ENCODE results near the gene TOX4. TPM values are rescaled to one million over a fixed set of nuclear protein-coding genes. Genes with fewer than 3 reads are reported as not detected.
A peak's percentile ranks its signal among the peaks of the same experiment; 100 is the strongest.

Gene TOX4
- total RNA-seq, 1 donor from 2014 or later = 72.2 TPM

DNA sequence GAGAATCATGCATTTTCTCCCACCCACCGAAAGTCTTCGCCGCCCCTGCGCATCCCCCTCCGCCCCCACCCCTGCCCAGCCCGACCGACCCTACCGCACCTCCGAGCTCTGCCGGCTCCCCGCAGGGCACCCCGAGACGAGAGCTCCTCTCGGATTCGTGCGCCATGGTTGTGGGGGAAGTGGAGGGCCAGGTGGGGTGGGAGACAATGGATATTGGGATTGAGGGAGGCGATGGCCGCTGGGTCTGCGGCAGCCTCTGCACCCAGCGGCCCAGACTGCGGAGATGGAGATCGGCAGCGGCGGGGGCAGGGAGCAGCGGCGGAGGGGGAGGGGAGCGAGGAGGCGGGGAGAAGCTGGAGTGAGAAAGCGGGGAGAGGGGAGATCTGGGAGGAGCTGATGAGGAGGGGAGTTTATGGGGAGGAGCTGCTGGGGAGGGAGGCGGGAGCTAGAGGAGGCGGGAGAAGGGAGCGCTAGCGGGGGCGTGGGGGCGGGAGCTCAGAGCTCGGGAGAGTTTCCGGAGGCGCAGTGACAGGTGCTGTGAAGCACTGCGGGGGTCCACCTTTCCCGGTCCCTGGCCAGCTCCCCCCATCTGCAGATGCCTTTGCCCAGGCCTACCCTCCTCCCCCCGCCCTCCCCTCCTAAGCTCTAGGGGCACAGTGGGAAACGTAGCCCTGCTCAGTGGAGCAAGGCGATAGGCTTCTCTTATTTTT, 49.1 kb downstream of the TOX4 start, which contains the start of gene SALL2:
Gene SALL2 (minus strand): TSS at position 385 of the 710 bp plus-strand sequence. CDS start 219 bp downstream, at position 166.
- TF ChIP-seq, protein P1, sequence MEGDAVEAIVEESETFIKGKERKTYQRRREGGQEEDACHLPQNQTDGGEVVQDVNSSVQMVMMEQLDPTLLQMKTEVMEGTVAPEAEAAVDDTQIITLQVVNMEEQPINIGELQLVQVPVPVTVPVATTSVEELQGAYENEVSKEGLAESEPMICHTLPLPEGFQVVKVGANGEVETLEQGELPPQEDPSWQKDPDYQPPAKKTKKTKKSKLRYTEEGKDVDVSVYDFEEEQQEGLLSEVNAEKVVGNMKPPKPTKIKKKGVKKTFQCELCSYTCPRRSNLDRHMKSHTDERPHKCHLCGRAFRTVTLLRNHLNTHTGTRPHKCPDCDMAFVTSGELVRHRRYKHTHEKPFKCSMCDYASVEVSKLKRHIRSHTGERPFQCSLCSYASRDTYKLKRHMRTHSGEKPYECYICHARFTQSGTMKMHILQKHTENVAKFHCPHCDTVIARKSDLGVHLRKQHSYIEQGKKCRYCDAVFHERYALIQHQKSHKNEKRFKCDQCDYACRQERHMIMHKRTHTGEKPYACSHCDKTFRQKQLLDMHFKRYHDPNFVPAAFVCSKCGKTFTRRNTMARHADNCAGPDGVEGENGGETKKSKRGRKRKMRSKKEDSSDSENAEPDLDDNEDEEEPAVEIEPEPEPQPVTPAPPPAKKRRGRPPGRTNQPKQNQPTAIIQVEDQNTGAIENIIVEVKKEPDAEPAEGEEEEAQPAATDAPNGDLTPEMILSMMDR (IDR thresholded peaks at IDR 0.05) = no peak
- H3K4me1 ChIP-seq = peaks cover 22% of the 10 kb centered on the region
- peak within 1 kb of the TSS; percentile 66 for H3K4me3 ChIP-seq
- no peaks in the 10 kb centered on the region for H3K36me3 ChIP-seq
- no peaks in the 10 kb centered on the region for H3K9me3 ChIP-seq
- DNase-seq (peak; percentile 83), ATAC-seq (peak; percentile 93 to 94)
- peak within 1 kb of the TSS; percentile 41 for H3K27ac ChIP-seq
- intact Hi-C loops (cut with DNase I) = no loop called here
- H3K27me3 ChIP-seq (ENCODE audit: low read depth) = no peaks in the 10 kb centered on the region

DNA sequence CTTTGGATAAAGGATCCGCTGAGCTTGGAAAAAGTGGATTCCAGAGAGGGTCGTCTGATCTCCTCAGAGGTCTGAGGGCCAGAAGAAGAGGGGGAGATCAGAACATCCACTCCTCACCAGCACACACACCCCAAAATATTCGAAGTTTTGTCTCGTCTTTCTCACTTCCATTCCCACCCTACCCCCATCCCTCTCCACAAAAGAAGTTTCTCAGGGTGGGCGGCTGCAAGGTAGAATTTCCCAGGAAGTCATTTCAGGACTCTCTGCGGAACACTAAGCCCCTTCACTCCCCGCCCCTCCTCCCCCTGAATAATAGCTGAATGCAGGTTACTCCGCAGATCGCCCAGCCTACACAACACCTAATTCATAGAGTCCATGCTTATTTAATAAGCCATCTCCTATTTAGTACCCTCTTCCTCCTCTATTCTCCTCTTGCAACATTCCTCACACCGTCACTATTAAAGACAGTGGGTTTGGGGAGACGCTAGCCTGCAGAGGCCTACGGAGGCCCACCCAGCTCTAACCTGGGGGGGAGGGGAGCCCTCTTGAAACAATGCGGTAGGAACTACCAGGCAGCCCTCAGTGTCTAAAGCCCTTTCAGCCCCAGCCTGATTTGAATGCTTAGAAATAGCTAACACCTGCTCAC, 49.8 kb downstream of the TOX4 start:
- H3K9me3 ChIP-seq = no peaks in the 10 kb centered on the region
- H3K27me3 ChIP-seq (ENCODE audit: low read depth) = peaks cover 4% of the 10 kb centered on the region
- peaks cover 22% of the 10 kb centered on the region for H3K4me1 ChIP-seq
- ATAC-seq (peak in 1 of 2 donors; percentile 5), DNase-seq (no peak)
- H3K27ac ChIP-seq = no peak overlapping the region
- no peaks in the 10 kb centered on the region for H3K36me3 ChIP-seq
- peak overlapping the region; percentile 66 for H3K4me3 ChIP-seq
- intact Hi-C loops (cut with DNase I) = no loop called here
- TF ChIP-seq, protein P1 (IDR thresholded peaks at IDR 0.05) = no peak

DNA sequence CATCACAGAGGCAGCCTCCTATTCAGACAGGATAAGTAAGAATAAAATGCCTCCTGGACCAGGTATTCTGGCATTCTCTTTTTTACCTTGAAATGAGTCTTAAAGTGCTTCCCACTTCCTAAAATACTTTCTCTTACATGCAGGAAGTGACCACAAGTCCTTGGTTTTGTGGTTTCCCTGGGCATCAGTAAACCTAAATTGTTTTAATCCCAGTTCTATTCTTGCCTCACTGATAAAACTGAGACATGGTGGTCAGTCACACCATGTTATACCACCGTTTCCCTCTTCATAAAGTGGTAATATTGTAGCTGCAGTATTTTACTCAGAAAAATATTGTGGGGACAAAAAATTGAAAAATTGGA, 50.3 kb downstream of the TOX4 start:
- H3K4me1 ChIP-seq = peaks cover 18% of the 10 kb centered on the region
- intact Hi-C loops (cut with DNase I) = no loop called here
- H3K27ac ChIP-seq = no peak overlapping the region
- H3K27me3 ChIP-seq (ENCODE audit: low read depth) = peaks cover 5% of the 10 kb centered on the region
- no peaks in the 10 kb centered on the region for H3K36me3 ChIP-seq
- H3K9me3 ChIP-seq = no peaks in the 10 kb centered on the region
- no peak for ATAC-seq
- TF ChIP-seq, protein P1 (IDR thresholded peaks at IDR 0.05) = no peak
- H3K4me3 ChIP-seq = no peak overlapping the region
- no peak for DNase-seq

DNA sequence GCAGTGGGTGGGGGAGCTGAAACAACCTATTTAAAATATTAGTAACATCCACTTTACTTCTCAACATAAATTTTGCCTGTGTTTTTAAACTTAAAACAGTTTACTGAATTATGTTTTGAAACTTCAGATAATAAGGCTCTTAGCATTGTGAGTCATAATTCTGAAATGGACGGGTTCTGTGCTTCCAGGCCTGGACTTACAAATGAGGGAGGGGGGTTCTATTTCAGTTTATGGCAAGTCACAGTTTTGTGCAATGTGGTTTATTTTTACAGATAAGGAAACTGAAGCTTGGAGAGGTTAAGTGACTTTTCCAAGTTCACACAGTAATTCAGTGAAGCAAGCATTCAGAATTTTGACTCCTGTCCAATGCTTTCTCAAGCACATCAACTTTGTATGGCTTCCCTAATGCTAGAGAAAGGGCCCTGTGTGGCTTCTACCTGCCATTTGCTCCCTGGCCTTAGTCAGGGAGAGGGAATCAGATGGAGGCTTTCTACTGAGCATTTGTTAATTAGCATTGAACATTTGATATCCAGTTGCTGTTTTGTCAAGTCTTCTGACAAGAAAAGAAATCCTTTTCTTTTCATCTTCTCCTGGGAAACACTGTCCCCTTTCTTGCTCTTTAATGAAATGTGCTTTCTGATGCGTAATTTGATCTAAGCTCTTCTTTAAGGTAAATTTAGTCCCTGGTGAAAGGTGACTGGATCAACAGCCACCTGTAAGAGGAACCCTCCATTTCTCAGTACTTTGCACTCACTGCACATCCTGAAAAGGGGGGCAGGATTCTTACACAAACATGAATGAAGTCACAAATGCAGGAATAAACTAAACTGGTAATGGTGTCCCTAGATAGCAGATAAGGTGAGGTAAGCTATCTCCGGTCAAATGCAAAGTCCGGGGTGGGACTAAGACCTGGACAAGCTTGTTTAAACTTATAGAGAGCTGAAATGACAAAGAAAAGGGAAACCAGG, 51.7 kb downstream of the TOX4 start:
- ATAC-seq (no peak), DNase-seq (no peak)
- no peaks in the 10 kb centered on the region for H3K9me3 ChIP-seq
- H3K27me3 ChIP-seq (ENCODE audit: low read depth) = peaks cover 7% of the 10 kb centered on the region
- intact Hi-C loops (cut with DNase I) = no loop called here
- H3K36me3 ChIP-seq = no peaks in the 10 kb centered on the region
- H3K27ac ChIP-seq = no peak overlapping the region
- H3K4me1 ChIP-seq = peaks cover 18% of the 10 kb centered on the region
- no peak overlapping the region for H3K4me3 ChIP-seq
- TF ChIP-seq, protein P1 (IDR thresholded peaks at IDR 0.05) = no peak

DNA sequence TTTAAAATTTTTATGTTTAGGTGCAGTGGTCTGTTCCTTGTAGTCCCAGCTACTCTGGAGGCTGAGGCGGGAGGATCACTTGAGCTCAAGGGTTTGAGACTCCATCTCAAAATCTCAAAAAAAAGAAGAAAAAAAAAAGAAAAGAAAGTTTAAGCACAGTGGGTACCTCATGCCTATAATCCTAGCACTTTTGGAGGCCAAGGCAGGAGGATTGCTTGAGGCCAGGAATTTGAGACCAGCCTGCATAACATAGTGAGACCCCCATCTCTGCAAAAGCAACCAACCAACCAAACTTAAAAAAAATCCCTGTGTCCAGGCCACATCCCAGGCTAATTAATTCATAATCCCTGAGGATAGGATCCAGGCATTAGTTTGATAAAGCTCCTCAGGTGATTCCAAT, 52.5 kb downstream of the TOX4 start:
- H3K27me3 ChIP-seq (ENCODE audit: low read depth) = peaks cover 7% of the 10 kb centered on the region
- no peaks in the 10 kb centered on the region for H3K36me3 ChIP-seq
- intact Hi-C loops (cut with DNase I) = no loop called here
- TF ChIP-seq, protein P1 (IDR thresholded peaks at IDR 0.05) = no peak
- ATAC-seq (no peak), DNase-seq (no peak)
- H3K4me1 ChIP-seq = peaks cover 18% of the 10 kb centered on the region
- no peak overlapping the region for H3K4me3 ChIP-seq
- no peak overlapping the region for H3K27ac ChIP-seq
- H3K9me3 ChIP-seq = no peaks in the 10 kb centered on the region

Data from lower lobe of right lung (tissue), 2 donors.